ENCODE data around the gene ZNG1F.
"Not testable (repeated sequence)": the region's sequence is repeated elsewhere in the genome, so short reads cannot be mapped to it uniquely, and the experiment has no call there.

DNA sequence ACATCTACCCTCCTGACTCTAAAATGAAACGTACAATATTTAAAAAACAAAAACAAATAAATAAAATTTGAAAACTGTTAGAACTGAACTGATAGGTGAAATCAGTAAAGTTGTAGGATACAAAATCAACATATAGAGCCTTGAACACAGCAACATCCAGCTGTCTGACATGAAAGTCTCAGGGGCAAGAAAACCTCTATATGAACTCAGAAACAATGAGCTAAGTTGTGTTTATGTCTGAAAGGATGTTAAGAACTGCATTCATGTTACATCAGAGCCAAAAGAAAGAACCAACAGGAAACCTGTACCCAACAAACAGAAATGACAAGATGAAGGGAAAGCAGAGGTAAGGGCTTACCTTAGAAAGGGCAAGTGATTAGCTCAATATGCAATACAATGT lies 102.4 kb downstream of the ZNG1F start:
- not testable (repeated sequence) for TF ChIP-seq CTCF, EZH2phosphoT487, EZH2 (IDR thresholded peaks at IDR 0.05)
